HG03097 (cell line): ENCODE measurements around the gene CDC37L1.
"Not testable (repeated sequence)": the region's sequence is repeated elsewhere in the genome, so short reads cannot be mapped to it uniquely, and the experiment has no call there.

Source experiments
- ATAC-seq: cut with Tn5 transposase; IDR thresholded peaks from one replicate; pipeline ENCODE4 v1.9.1; 2021; ENCODE audit not compliant: unreplicated experiment, low FRiP score

The CDC37L1 gene

GRCh38 chr9:4679268-4680172, at the start of gene CDC37L1:
Gene CDC37L1 (plus strand): TSS chr9:4679569. CDS start chr9:4679768, 199 bp downstream.
- ATAC-seq = peak; percentile 94

DNA sequence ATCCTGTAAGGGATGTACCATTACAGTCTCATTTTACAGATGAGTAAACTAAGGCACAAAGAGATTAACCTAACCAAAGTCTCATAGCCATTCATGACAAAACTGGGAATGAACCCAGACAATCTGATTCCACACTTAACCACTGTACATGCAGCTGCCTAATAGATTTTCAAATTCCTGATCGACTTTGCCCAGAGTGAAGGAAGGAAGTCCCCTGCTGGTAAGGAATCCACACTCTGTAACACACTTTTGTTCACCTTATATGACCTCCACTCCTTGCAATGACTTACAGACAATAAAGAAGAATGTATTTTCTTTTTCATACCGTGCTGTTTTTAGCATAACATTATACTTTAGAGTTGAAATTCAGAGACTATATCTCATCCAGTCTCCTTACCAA, 48.5 kb upstream of the CDC37L1 start:
- ATAC-seq = no peak

- no peak for ATAC-seq
These were observed 40.4 kb upstream of the CDC37L1 start for GRCh38 chr9:4638968-4639367.

- no peak for ATAC-seq
These were observed 39.9 kb upstream of the CDC37L1 start for GRCh38 chr9:4639420-4639819.

GRCh38 chr9:4640027-4640426, 39.3 kb upstream of the CDC37L1 start:
- no peak for ATAC-seq

- ATAC-seq = no peak
These were observed 37.0 kb upstream of the CDC37L1 start for GRCh38 chr9:4642351-4642750.

- no peak for ATAC-seq
These were observed 25.3 kb upstream of the CDC37L1 start for GRCh38 chr9:4654084-4654483.

DNA sequence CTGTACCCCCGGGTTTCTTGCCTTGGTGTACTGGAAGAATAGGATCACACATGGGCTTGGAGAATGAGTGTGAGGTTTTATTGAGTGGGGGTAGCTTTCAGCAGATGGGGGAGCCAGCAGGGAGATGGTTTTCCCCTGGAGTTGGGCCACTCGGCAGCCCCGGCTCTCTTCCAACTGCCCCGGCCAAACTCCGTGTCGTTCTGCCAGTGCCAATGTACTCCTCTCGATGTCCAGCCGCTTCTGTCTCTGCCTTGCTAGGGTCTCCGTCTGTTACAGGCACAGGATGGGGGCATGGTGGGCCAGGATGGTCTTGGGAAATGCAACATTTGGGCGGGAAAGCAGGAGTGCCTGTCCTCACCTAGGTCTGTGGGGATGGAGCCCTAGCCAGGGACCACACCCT, 24.8 kb upstream of the CDC37L1 start:
- no peak for ATAC-seq

DNA sequence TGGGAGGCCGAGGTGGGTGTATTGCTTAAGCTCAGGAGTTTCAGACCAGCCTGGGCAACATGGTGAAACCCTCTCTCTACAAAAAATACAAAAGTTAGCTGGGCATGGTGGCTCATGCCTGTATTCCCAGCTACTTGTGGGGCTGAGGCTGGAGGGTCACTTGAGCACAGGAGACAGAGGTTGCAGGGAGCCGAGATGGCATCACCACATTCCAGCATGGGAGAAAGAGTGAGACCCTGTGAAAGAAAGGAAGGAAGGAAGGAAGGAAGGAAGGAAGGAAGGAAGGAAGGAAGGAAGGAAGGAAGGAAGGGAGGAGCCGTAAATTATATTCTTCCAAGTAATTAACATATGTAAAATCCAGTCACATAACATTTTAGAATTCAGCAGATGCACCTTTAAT, 23.2 kb upstream of the CDC37L1 start:
- not testable (repeated sequence) for ATAC-seq

- ATAC-seq = no peak
These were observed 22.7 kb upstream of the CDC37L1 start for GRCh38 chr9:4656621-4657020.

DNA sequence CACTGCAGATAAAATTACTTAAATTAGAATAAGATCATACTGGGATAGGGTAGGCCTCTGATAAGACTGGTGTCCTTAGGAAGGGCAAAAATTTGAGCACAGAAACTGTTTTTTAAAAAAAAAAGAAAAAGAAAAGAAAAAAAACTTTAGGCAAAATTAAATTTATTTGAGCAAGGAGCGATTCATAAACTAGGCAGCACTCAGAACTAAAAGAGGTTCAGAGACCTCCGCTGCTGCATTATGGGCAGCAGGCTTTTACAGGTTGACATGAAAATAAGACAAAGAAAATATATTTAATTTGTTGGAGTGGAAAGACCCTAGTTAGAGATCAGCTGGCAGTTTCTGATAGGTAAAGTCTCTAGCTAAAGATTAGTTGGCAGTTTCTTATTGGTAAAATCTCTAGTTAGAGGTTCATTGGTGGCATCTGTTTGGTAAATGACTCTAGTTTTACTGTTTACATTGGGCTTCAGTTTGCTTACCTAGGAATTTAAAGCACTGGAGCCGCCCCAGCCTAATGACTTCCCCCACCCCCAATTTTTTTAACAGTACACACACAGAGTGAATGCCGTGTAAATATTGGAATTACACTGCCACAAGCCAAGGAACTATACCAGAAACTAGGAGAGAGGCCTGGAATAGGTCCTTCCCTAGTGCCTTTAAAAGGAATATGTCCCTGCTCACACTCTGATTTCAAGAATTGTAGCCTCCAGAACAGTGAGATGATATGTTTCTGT, 21.8 kb upstream of the CDC37L1 start:
- no peak for ATAC-seq

DNA sequence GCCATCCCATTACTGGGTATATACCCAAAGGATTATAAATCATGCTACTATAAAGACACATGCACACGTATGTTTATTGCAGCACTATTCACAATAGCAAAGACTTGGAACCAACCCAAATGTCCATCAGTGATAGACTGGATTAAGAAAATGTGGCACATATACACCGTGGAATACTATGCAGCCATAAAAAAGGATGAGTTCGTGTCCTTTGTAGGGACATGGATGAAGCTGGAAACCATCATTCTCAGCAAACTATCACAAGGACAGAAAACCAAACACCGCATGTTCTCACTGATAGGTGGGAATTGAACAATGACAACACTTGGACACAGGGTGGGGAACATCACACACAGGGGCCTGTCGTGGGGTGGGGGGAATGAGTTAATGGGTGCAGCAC, 18.7 kb upstream of the CDC37L1 start:
- ATAC-seq = not testable (repeated sequence)

DNA sequence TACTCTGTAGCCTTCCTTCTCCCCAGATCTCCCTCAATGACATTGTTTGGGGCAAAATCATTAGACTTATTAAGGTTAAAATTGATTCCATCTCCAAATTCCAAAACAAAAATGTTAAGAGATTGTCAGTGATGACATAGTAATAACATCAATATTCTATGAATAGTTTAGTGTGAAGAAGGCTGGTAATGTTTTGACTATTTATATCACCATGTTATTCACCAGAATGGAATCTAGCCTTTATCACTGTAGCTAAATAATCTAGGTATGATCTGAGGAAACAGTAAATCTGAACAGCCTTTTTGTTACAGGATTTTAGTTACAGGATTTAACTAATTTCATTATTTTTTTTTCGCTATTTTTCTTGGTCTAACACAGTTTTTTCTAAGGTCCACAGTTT, 18.2 kb upstream of the CDC37L1 start:
- ATAC-seq = no peak

DNA sequence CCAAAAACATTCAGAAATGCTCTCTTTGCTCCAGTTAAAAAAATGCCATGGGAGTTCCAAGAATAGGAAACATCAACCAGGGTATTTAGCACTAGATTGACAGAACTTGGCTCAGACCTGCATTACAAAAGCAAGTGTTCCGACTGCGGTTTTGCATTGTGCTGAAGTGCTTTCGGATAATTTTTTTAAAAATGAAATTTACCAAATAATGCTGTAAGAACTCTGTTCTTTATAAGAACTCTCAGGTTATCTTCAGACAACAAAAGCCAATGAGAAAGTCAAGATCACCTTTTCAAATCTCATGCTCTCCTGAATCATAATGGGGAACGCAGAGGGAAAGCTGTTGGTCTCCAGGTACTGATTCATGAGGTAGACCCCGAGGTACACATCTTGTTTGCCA, 17.8 kb upstream of the CDC37L1 start:
- ATAC-seq = no peak

DNA sequence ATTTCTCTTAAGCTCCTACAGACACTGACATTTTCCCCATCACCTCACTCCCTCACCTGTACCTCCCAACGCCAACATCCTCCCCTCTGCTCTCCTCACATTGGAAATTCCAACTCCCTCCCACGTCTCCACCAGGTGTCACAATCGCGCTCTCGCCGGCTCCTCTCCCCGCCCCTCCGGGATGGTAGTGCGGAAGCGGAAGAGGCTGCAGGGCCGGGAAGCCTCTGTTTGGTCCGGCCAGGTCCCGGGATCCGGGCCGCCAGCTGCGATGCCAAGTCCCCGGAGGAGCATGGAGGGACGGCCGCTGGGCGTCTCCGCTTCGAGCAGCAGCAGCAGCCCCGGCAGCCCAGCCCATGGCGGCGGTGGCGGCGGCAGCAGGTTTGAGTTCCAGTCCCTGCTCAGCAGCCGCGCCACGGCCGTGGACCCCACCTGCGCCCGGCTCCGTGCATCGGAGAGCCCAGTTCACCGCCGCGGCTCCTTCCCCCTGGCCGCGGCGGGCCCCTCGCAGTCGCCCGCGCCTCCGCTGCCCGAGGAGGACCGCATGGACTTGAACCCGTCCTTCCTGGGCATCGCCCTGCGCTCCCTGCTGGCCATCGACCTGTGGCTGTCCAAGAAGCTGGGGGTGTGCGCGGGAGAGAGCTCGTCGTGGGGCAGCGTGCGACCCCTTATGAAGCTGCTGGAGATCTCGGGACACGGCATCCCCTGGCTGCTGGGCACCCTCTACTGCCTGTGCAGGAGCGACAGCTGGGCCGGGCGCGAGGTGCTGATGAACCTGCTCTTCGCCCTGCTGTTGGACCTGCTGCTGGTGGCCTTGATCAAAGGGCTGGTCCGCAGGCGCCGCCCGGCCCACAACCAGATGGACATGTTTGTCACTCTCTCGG, 17.0 kb upstream of the CDC37L1 start, which contains the start of gene PLPP6:
PLPP6 (plus strand) TSS at position 187 of the 881 bp plus-strand sequence; CDS start at position 269, 82 bp downstream.
- ATAC-seq = peak; percentile 85

GRCh38 chr9:4662989-4663792, 16.2 kb upstream of the CDC37L1 start:
- ATAC-seq = no peak

DNA sequence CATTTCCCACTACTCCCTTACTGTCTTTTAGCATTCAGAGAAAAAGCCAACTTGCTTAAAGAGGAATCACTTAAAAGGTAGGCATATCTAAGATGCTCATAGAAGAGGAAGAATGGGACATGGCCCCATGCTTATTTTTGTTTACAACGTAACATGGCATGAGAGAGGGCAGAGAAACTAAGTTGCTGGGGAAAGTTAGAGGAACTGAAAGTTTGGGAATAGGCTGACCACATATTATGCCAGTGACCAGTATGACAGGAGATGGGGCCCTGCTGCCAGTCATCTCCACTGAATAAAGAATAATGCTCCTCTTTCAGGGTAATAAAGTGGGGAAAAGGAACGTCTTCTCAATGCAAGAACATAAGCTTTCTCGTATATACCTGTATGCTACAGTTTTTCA, 15.4 kb upstream of the CDC37L1 start:
- no peak for ATAC-seq

DNA sequence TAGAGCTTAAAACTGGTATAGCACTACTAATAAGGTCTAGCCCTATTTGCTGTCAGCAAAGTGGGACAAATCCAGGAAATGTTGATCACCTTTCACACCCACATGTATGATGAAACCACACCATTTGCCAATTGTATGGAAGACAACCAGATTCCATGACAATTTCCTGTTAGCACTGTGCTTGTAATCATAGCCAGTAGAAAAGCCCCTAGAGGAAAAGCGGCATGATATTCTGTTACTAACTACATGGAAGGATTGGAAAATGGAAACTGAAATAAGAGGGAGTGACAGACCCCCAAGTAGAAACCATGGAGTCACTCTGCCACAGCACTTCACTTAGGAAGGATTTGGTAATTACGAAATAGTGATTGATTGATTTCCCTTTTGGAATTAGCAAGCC, 14.0 kb upstream of the CDC37L1 start:
- no peak for ATAC-seq

- no peak for ATAC-seq
These were observed 13.2 kb upstream of the CDC37L1 start, which contains the start of gene SPATA6L for GRCh38 chr9:4666042-4666699. Gene SPATA6L (minus strand): TSS chr9:4666480. CDS start chr9:4666250, 230 bp downstream.
